Measurements from ENCODE around the gene RTP3.

The RTP3 gene

DNA sequence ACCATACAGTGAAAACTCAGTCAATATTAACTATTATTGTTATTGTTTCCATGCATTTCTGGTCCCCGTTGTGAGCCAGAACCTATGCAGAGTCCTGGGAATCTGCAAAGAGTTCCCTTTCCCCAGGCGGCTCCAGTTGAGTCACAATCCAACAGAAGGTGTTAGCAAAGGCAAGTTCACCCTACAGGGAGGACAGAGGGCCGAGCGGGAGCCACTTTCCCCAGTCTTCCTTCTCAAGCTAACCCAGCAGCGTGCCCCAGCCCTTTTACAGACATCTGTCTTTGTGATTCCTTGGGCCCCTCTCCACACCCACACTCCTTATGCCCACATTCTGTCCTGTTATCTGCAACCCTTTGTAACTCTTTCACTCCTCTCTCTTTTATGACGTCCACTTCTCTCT lies 20.0 kb upstream of the RTP3 start:
- no peak for DNase-seq (ENCODE audit: low read depth)
- TF ChIP-seq, protein P1, sequence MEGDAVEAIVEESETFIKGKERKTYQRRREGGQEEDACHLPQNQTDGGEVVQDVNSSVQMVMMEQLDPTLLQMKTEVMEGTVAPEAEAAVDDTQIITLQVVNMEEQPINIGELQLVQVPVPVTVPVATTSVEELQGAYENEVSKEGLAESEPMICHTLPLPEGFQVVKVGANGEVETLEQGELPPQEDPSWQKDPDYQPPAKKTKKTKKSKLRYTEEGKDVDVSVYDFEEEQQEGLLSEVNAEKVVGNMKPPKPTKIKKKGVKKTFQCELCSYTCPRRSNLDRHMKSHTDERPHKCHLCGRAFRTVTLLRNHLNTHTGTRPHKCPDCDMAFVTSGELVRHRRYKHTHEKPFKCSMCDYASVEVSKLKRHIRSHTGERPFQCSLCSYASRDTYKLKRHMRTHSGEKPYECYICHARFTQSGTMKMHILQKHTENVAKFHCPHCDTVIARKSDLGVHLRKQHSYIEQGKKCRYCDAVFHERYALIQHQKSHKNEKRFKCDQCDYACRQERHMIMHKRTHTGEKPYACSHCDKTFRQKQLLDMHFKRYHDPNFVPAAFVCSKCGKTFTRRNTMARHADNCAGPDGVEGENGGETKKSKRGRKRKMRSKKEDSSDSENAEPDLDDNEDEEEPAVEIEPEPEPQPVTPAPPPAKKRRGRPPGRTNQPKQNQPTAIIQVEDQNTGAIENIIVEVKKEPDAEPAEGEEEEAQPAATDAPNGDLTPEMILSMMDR (IDR thresholded peaks at IDR 0.05; ENCODE audit: low read length, missing control alignments): no peak
- no peak overlapping the region for H3K4me3 ChIP-seq (replicated peaks; ENCODE audit: low read depth, low read length)

DNA sequence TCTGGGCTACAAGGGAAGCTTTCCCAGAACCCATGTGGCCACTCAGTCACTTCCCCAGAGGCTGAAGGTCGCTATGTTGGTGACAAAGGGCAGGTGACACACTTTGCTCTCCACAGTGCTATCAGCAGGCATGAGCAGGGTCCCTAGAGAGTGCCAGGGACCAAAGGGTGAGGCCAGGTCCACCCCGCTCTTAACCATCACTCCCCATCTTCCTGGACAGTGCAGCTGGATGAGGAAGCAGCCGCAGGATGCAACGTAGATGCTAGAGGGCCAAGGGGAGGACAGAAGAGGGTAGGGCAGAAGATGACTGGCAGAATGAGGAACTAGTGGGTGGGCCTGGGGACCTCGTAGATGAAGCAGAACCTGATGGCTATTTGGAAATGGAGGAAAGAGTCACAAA lies 19.4 kb upstream of the RTP3 start:
- H3K4me3 ChIP-seq (replicated peaks; ENCODE audit: low read depth, low read length): no peak overlapping the region
- TF ChIP-seq, protein P1 (IDR thresholded peaks at IDR 0.05; ENCODE audit: low read length, missing control alignments): no peak
- no peak for DNase-seq (ENCODE audit: low read depth)

- no peak overlapping the region for H3K4me3 ChIP-seq (replicated peaks; ENCODE audit: low read depth, low read length)
- TF ChIP-seq, protein P1 (IDR thresholded peaks at IDR 0.05; ENCODE audit: low read length, missing control alignments): no peak
- DNase-seq (ENCODE audit: low read depth): no peak
These were observed 18.8 kb upstream of the RTP3 start for GRCh38 chr3:46479021-46479420.

- no peak for DNase-seq (ENCODE audit: low read depth)
- H3K4me3 ChIP-seq (replicated peaks; ENCODE audit: low read depth, low read length): no peak overlapping the region
- TF ChIP-seq, protein P1 (IDR thresholded peaks at IDR 0.05; ENCODE audit: low read length, missing control alignments): no peak
These were observed 18.1 kb upstream of the RTP3 start for GRCh38 chr3:46479696-46480095.

GRCh38 chr3:46480491-46481195 lies 17.1 kb upstream of the RTP3 start:
- TF ChIP-seq, protein P1 (IDR thresholded peaks at IDR 0.05; ENCODE audit: low read length, missing control alignments): no peak
- no peak overlapping the region for H3K4me3 ChIP-seq (replicated peaks; ENCODE audit: low read depth, low read length)
- no peak for DNase-seq (ENCODE audit: low read depth)

GRCh38 chr3:46481636-46482035 lies 16.1 kb upstream of the RTP3 start:
- TF ChIP-seq, protein P1 (IDR thresholded peaks at IDR 0.05; ENCODE audit: low read length, missing control alignments): no peak
- H3K4me3 ChIP-seq (replicated peaks; ENCODE audit: low read depth, low read length): no peak overlapping the region
- DNase-seq (ENCODE audit: low read depth): no peak

All from fibroblast of pulmonary artery (primary cell).